NB4 (cell line): ENCODE results near the gene RAB8A.

ENCODE experiments used
- POLR2A ChIP-seq: IDR thresholded peaks from 2 replicates; pipeline ENCODE4 v1.6.1; 2011; ENCODE audit warnings: mild to moderate bottlenecking; ENCODE audit not compliant: insufficient read length; ENCODE audit errors: extremely low read depth
- TF ChIP-seq, protein P1 (sequence below): IDR thresholded peaks from one replicate; pipeline ENCODE4 v1.5.1; 2012; ENCODE audit warnings: low read depth, low read length
- TF ChIP-seq, protein P2 (sequence below): IDR thresholded peaks from 2 replicates; pipeline ENCODE4 v1.6.1; 2011; ENCODE audit warnings: low read depth, low read length

DNA sequence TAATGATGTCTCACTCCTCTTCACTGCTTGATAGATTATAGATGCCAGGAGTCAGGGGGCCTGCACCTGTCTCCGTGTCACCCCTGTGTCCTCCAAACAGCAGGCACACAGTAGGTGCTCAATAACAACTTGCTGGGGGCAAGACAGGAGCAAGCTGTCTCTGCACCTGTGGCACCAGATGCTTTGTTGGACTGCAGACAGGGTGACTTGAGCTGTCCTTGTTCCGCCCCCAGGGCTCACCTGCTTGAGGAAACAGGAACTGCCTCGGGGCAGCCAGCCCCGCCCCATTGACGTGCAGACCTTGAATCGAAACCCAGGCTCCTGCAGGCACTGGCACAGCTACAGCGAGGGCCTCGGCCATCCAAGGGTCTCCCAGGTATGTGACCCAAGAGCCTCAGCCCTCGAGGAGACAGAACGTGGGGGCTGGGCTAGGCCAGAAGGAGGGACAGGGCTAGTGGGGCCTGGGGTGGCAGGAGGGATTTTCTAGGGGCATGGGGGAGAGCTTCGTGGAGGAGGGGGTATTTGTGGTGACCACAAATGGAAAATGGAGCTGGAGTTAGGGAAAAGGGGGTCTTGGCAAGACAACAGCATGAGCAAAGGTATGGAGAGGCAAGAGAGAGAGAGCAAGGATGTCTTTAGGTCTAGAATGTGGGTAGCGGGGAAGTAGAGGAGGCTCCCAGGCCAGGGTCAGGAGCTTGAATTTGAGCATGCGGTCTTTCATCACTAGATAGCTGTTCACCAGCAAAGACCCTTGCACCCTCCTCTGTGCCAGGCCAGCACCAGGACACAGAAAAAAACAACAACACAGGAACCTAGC, 31.9 kb downstream of the RAB8A start, which contains the start of gene HSH2D:
- TF ChIP-seq POLR2A = peak; percentile 79
- TF ChIP-seq, protein P1, sequence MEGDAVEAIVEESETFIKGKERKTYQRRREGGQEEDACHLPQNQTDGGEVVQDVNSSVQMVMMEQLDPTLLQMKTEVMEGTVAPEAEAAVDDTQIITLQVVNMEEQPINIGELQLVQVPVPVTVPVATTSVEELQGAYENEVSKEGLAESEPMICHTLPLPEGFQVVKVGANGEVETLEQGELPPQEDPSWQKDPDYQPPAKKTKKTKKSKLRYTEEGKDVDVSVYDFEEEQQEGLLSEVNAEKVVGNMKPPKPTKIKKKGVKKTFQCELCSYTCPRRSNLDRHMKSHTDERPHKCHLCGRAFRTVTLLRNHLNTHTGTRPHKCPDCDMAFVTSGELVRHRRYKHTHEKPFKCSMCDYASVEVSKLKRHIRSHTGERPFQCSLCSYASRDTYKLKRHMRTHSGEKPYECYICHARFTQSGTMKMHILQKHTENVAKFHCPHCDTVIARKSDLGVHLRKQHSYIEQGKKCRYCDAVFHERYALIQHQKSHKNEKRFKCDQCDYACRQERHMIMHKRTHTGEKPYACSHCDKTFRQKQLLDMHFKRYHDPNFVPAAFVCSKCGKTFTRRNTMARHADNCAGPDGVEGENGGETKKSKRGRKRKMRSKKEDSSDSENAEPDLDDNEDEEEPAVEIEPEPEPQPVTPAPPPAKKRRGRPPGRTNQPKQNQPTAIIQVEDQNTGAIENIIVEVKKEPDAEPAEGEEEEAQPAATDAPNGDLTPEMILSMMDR = no peak
- TF ChIP-seq, protein P2, sequence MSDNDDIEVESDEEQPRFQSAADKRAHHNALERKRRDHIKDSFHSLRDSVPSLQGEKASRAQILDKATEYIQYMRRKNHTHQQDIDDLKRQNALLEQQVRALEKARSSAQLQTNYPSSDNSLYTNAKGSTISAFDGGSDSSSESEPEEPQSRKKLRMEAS = peak; percentile 29; the same call in 1 of the 2 replicates
